Measurements from ENCODE around the gene FOXO1. TPM values are rescaled to one million over a fixed set of nuclear protein-coding genes. Genes with fewer than 3 reads are reported as not detected.

Gene FOXO1
- total and polyA plus RNA-seq, 9 of the 15 experiments (the other 6 are each of a cell fraction or from before 2014, with no cell fraction given) = 0.04 to 0.73 (median 0.20) TPM

DNA sequence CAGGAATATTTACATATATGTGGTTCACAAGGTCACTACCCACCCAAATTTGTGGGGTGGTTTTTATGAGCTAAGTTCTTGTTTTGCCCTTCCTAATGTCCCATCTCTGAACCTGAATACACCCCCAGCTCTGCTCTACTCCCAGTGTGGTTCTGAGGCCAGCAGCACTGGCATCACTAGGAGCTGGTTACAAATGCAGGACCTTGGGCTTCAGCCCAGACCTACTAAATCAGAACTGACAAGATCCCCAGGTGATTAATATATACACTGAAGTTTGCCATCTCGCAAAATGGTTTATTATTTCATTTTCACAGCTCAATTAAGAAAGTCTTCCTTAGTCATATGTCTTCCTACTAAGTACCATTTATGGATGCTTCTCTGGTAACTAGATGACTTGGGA lies 67.9 kb downstream of the FOXO1 start:
- no TSS peak for BruUV-seq (replicated peaks)
- H3K79me2 ChIP-seq (ENCODE audit: control insufficient read depth, insufficient read depth, low read length) = no peaks in the 10 kb centered on the region
- in situ Hi-C loops (cut with MboI) (no loop called here), intact Hi-C loops (cut with micrococcal nuclease) (no loop called here)
- H3K36me3 ChIP-seq (ENCODE audit: control insufficient read depth, insufficient read depth, low read length) = no peaks in the 10 kb centered on the region
- peaks cover 0 to 6% of the 10 kb centered on the region in 2 experiments; a peak in 1 of 5 replicates for H3K27me3 ChIP-seq (ENCODE audit: control insufficient read depth in 2 of 2, insufficient read depth in 2 of 2, low read length in 2 of 2)
- ATAC-seq (no peak), FAIRE-seq (no peak), DNase-seq (ENCODE audit: extremely low read depth in 1 of 4, low spot score in 3 of 4) (no peak)
- H3K27ac ChIP-seq (ENCODE audit: extremely low read depth, low read depth, low read length) = no peak overlapping the region
- H3K4me2 ChIP-seq (ENCODE audit: insufficient read depth, low read length) = no peak overlapping the region
- H3K9me3 ChIP-seq (replicated peaks; ENCODE audit: control insufficient read depth, insufficient read depth, low read depth, low read length) = no peaks in the 10 kb centered on the region
- no peaks in the 10 kb centered on the region; the same call in 1 of the 2 replicates for H4K20me1 ChIP-seq (replicated peaks; ENCODE audit: control insufficient read depth, insufficient read depth, low read length)
- 0% methylated on average over 1 of the region's 1 CpG for WGBS (ENCODE audit: insufficient coverage, low coverage, missing lambda C conversion rate)
- H2AFZ ChIP-seq (ENCODE audit: low read depth, low read length) = no peak overlapping the region
- no peaks in the 10 kb centered on the region for H3K9me1 ChIP-seq (ENCODE audit: control insufficient read depth, insufficient read depth, low read length)
- CTCF ChIA-PET (ENCODE audit: low intra/inter-chr PET ratio) = no interaction called here
- H3K9ac ChIP-seq (ENCODE audit: insufficient read depth in 1 of 2, low read depth in 2 of 2, low read length in 2 of 2) = no peak overlapping the region
- POLR2A ChIA-PET = interaction anchor here (0.5 kb wide), 1 partner anchor 777 kb away, joined by 3 read pairs; no protein-coding TSS in a partner anchor
- no peaks in the 10 kb centered on the region for H3K4me1 ChIP-seq (replicated peaks in 1 of 2; ENCODE audit: control insufficient read depth in 2 of 2, insufficient read depth in 2 of 2, low read length in 2 of 2)
- H3K4me3 ChIP-seq = no peak overlapping the region
- TF ChIP-seq, protein P1, sequence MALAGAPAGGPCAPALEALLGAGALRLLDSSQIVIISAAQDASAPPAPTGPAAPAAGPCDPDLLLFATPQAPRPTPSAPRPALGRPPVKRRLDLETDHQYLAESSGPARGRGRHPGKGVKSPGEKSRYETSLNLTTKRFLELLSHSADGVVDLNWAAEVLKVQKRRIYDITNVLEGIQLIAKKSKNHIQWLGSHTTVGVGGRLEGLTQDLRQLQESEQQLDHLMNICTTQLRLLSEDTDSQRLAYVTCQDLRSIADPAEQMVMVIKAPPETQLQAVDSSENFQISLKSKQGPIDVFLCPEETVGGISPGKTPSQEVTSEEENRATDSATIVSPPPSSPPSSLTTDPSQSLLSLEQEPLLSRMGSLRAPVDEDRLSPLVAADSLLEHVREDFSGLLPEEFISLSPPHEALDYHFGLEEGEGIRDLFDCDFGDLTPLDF (CRISPR knock-in tag; IDR thresholded peaks at IDR 0.05) = no peak
- TF ChIP-seq ZNF3 (CRISPR knock-in tag; IDR thresholded peaks at IDR 0.05) (no peak), CAMTA2 (CRISPR knock-in tag; conservative IDR thresholded peaks at IDR 0.05) (no peak), NFIC (IDR thresholded peaks at IDR 0.05) (no peak), GTF2A2 (tag; IDR thresholded peaks at IDR 0.05) (no peak), JUND (IDR thresholded peaks at IDR 0.05; ENCODE audit: borderline replicate concordance, low read depth, low read length) (no peak), JUND (tag; IDR thresholded peaks at IDR 0.05; ENCODE audit: borderline replicate concordance, low read depth, low read length) (no peak), CEBPG (CRISPR knock-in tag; IDR thresholded peaks at IDR 0.05) (no peak), CEBPG (tag; conservative IDR thresholded peaks at IDR 0.05 in 1 of 2, IDR thresholded peaks at IDR 0.05 in 1 of 2) (no peak), HNRNPH1 (optimal IDR thresholded peaks at IDR 0.05; ENCODE audit: low read depth, low read length) (no peak), NRF1 (conservative IDR thresholded peaks at IDR 0.05 in 1 of 2, IDR thresholded peaks at IDR 0.05 in 1 of 2) (no peak), JUN (IDR thresholded peaks at IDR 0.05; ENCODE audit: borderline replicate concordance, low read depth, low read length) (no peak), JUN (CRISPR knock-in tag; IDR thresholded peaks at IDR 0.05; ENCODE audit: borderline replicate concordance) (no peak), POLR2H (tag; IDR thresholded peaks at IDR 0.05; ENCODE audit: low read depth) (no peak), DIDO1 (tag; IDR thresholded peaks at IDR 0.05; ENCODE audit: low read depth) (no peak)
- TF ChIP-seq, protein P2, sequence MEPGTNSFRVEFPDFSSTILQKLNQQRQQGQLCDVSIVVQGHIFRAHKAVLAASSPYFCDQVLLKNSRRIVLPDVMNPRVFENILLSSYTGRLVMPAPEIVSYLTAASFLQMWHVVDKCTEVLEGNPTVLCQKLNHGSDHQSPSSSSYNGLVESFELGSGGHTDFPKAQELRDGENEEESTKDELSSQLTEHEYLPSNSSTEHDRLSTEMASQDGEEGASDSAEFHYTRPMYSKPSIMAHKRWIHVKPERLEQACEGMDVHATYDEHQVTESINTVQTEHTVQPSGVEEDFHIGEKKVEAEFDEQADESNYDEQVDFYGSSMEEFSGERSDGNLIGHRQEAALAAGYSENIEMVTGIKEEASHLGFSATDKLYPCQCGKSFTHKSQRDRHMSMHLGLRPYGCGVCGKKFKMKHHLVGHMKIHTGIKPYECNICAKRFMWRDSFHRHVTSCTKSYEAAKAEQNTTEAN (CRISPR knock-in tag; IDR thresholded peaks at IDR 0.05) = no peak
- TF ChIP-seq, protein P3, sequence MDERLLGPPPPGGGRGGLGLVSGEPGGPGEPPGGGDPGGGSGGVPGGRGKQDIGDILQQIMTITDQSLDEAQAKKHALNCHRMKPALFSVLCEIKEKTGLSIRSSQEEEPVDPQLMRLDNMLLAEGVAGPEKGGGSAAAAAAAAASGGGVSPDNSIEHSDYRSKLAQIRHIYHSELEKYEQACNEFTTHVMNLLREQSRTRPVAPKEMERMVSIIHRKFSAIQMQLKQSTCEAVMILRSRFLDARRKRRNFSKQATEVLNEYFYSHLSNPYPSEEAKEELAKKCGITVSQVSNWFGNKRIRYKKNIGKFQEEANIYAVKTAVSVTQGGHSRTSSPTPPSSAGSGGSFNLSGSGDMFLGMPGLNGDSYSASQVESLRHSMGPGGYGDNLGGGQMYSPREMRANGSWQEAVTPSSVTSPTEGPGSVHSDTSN (CRISPR knock-in tag; IDR thresholded peaks at IDR 0.05; ENCODE audit: low read depth) = no peak
- TF ChIP-seq, protein P3 (tag; conservative IDR thresholded peaks at IDR 0.05; ENCODE audit: low read depth) = no peak
